ENCODE measurements around the gene UMODL1. TPM values are rescaled to one million over a fixed set of nuclear protein-coding genes. Genes with fewer than 3 reads are reported as not detected.

Gene UMODL1
- total RNA-seq, 1 experiment from 2014 or later = not detected

DNA sequence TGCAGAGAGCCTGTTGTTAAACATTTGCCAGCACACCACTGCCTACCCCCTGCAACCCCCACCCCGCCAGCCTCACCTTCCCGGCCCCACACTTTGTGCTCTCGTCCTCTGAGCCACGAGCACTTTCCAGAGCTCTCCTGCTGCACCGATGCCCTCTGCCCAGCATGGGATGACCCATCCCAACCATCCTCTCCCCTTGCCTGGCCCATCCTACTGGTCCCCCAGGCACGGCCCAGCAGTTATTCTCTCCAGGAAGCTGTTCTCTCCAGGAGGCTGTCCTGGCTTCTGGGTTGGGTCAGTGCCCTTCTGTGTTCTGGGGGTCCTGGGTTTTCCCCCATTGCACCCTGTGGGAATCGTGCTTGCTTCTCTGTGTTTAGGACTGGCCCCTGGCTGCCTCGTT lies 87.7 kb downstream of the UMODL1 start:
- H4K20me1 ChIP-seq (ENCODE audit: insufficient read depth) = no peaks in the 10 kb centered on the region
- H3K9me2 ChIP-seq (ENCODE audit: insufficient read depth) = no peaks in the 10 kb centered on the region
- no peaks in the 10 kb centered on the region for H3K9me3 ChIP-seq (ENCODE audit: insufficient read depth, low read depth)
- DNase-seq = no peak
- H3K27me3 ChIP-seq (ENCODE audit: insufficient read depth, low read depth) = no peaks in the 10 kb centered on the region
- H3K79me2 ChIP-seq (ENCODE audit: low read depth) = no peaks in the 10 kb centered on the region
- ChIA-PET POLR2A (ENCODE audit: unreplicated experiment) (no interaction called here), CTCF (interaction anchor here (0.6 kb wide), 1 partner anchor 61 kb away, joined by 26 read pairs; no protein-coding TSS in a partner anchor)
- no peaks in the 10 kb centered on the region for H3K4me1 ChIP-seq (replicated peaks; ENCODE audit: insufficient read depth)
- H3K4me3 ChIP-seq = no peak overlapping the region
- intact Hi-C loops (cut with micrococcal nuclease; ENCODE audit: unreplicated experiment) = no loop called here
- no peaks in the 10 kb centered on the region for H3F3A ChIP-seq (ENCODE audit: insufficient read depth, low read depth)
- H3K4me2 ChIP-seq = no peak overlapping the region
- H3K36me3 ChIP-seq (ENCODE audit: low read depth) = no peaks in the 10 kb centered on the region
- no TSS peak for BruUV-seq (replicated peaks)
- TF ChIP-seq CTCF (conservative IDR thresholded peaks at IDR 0.05) = no peak
- no peak for TF ChIP-seq EZH2 (IDR thresholded peaks at IDR 0.05; ENCODE audit: low read depth)
- H3K27ac ChIP-seq = no peak overlapping the region
- H2AFZ ChIP-seq = no peak overlapping the region

DNA sequence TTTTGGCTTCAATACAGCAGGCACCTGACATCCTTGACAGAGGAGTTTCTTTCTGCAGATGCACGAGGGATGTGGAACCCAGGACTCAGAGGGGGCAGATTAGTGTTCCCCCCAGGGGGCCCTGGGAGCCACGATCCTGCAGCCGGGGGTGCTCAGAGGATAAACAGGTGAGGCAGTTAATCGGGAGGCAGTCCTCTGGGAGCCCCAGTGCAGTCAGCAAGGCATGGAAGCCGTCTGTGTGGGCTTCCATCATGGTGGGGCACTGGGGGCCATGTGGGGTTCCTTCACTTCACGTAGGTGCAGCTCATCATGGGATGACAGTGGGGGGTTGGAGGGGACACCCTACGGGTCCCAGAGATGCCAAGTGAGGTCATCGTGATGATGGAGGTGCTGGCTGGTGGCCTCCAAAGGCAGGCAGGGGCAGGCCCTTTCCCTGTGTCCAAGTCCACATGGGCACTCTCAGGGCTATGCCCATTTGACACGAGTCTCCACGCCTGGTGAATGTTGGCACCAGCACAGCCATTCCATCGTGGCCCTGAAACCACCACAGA lies 88.5 kb downstream of the UMODL1 start:
- no TSS peak for BruUV-seq (replicated peaks)
- Histone ChIP-seq H4K20me1 (ENCODE audit: insufficient read depth) (no peaks in the 10 kb centered on the region), H3K36me3 (ENCODE audit: low read depth) (no peaks in the 10 kb centered on the region), H2AFZ (no peak overlapping the region), H3F3A (ENCODE audit: insufficient read depth, low read depth) (no peaks in the 10 kb centered on the region), H3K79me2 (ENCODE audit: low read depth) (no peaks in the 10 kb centered on the region), H3K27ac (no peak overlapping the region), H3K9me2 (ENCODE audit: insufficient read depth) (no peaks in the 10 kb centered on the region), H3K9me3 (ENCODE audit: insufficient read depth, low read depth) (no peaks in the 10 kb centered on the region), H3K27me3 (ENCODE audit: insufficient read depth, low read depth) (no peaks in the 10 kb centered on the region), H3K4me2 (no peak overlapping the region), H3K4me1 (replicated peaks; ENCODE audit: insufficient read depth) (no peaks in the 10 kb centered on the region), H3K4me3 (no peak overlapping the region)
- DNase-seq = no peak
- POLR2A ChIA-PET (ENCODE audit: unreplicated experiment) = no interaction called here
- no peak for TF ChIP-seq CTCF (conservative IDR thresholded peaks at IDR 0.05)
- TF ChIP-seq EZH2 (IDR thresholded peaks at IDR 0.05; ENCODE audit: low read depth) = no peak
- CTCF ChIA-PET = no interaction called here
- intact Hi-C loops (cut with micrococcal nuclease; ENCODE audit: unreplicated experiment) = no loop called here

DNA sequence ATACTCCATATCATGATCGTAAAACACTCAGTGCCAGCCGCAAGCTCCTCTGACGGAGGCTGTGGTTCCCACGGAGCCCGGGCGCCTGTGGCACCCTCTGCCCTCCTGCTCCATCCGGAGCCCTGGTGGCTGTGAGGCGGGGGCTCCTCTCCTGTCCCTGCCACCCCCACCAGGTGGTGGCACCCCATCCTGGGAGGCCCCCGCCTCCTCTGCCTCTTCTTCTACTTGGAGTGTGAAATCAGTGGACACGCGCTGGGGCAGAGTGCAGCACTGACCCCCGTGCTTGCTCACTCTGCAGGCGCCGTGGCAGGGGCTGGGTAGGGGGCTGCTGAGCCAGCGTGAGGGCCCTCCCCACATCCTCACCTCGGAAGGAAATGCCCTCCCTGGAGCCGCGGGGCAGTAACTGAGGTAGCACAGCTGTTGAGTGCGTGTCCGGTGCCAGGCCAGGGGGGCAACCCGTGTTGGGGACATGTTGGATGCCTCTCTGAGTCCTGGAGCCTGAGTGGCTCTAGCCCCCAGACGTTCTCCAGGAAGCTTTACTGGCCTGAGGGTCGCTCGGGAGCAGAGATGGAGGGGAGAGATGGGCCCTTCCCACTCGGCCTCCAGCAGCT lies 89.1 kb downstream of the UMODL1 start:
- ChIA-PET CTCF (interaction anchor here (0.7 kb wide), 1 partner anchor 373 kb away, joined by 3 read pairs; no protein-coding TSS in a partner anchor), POLR2A (ENCODE audit: unreplicated experiment) (no interaction called here)
- no peak overlapping the region for H3K4me2 ChIP-seq
- H3K4me1 ChIP-seq (replicated peaks; ENCODE audit: insufficient read depth) = no peaks in the 10 kb centered on the region
- H2AFZ ChIP-seq = no peak overlapping the region
- TF ChIP-seq CTCF (conservative IDR thresholded peaks at IDR 0.05) (no peak), EZH2 (IDR thresholded peaks at IDR 0.05; ENCODE audit: low read depth) (no peak)
- BruUV-seq (replicated peaks) = no TSS peak
- intact Hi-C loops (cut with micrococcal nuclease; ENCODE audit: unreplicated experiment) = no loop called here
- no peaks in the 10 kb centered on the region for H3K36me3 ChIP-seq (ENCODE audit: low read depth)
- no peaks in the 10 kb centered on the region for H3K79me2 ChIP-seq (ENCODE audit: low read depth)
- no peak overlapping the region for H3K4me3 ChIP-seq
- no peaks in the 10 kb centered on the region for H4K20me1 ChIP-seq (ENCODE audit: insufficient read depth)
- no peaks in the 10 kb centered on the region for H3K9me3 ChIP-seq (ENCODE audit: insufficient read depth, low read depth)
- no peaks in the 10 kb centered on the region for H3K27me3 ChIP-seq (ENCODE audit: insufficient read depth, low read depth)
- no peaks in the 10 kb centered on the region for H3K9me2 ChIP-seq (ENCODE audit: insufficient read depth)
- DNase-seq = no peak
- H3K27ac ChIP-seq = no peak overlapping the region
- H3F3A ChIP-seq (ENCODE audit: insufficient read depth, low read depth) = no peaks in the 10 kb centered on the region
